GM21737 (cell line): ENCODE results near the gene TPSG1.
"Not testable (repeated sequence)": the region's sequence is repeated elsewhere in the genome, so short reads cannot be mapped to it uniquely, and the experiment has no call there.

ENCODE experiments used
- ATAC-seq: cut with Tn5 transposase; IDR thresholded peaks from one replicate; pipeline ENCODE4 v1.9.1; 2021; ENCODE audit warnings: mild to moderate bottlenecking, moderate library complexity; ENCODE audit not compliant: unreplicated experiment

The TPSG1 gene

DNA sequence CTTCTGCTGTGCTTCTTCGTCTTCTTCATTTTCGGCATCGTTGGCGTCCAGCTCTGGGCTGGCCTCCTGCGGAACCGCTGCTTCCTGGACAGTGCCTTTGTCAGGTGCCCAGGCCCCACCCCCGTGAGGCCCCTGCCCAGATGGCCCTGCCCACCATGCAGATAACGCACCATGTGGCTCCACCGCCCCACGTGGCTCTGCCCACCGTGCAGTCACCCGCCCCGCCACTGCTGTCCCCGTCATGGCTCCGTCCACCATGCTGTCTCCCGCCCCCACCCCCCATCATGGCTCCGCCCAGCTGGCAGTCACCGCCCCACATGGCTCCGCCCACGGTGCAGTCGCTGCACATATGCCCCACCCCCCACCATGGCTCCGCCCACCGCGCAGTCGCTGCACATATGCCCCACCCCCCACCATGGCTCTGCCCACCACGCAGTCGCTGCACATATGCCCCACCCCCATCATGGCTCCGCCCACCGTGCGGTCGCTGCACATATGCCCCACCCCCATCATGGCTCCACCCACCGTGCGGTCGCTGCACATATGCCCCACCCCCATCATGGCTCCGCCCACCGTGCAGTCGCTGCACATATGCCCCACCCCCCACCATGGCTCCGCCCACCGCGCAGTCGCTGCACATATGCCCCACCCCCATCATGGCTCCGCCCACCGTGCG is 26.3 kb downstream of the TPSG1 start:
- not testable (repeated sequence) for ATAC-seq

DNA sequence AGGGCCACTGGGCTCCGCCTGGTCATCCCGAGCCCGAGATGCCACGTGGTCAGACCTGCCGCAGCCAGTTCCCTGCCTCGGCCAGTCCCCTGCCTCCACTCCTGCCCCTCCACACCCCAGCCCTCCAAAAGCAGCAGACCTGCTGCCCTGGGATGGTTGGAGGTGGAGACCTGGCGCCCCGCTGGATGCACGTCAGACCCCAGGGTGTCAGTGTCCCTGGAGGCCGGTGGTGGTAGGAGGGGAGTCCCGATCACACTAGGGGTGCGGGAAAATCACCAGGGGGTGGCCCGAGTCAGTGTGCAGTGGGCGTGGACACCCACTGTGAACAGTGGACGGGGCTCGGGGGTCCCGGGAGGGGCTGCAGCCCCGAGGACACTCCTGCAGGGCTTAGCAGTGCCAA is 26.9 kb downstream of the TPSG1 start:
- no peak for ATAC-seq

DNA sequence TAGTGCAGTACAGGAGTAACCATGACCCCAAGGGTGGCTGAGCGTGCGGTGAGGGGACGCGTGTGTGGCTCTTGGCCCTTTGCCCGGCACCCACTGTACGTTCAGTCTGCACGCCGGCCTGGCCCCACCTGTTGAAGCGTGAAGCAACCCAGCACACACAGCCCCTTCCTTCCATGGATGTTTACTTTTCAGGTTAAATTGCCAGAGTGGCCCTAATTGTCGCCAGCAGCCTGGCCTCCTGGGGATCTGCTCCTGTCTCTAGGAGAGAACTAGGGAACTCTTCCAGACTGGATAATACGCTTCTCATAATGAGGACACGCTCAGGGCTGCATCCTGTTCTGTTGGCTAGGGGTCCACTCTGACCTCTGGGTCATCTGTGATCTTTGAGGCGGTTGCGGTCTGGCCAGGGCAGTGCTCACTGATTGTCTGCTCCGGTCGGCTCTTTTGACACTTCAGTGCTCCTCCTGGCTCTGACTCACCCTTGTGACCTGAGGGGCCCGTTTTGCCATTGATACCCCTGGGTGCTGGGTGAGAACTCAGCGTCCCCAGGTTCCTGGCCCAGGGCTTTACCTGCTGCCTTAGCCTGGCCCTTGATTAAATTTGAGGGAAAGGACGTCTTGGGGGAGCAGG is 27.7 kb downstream of the TPSG1 start:
- ATAC-seq = no peak

DNA sequence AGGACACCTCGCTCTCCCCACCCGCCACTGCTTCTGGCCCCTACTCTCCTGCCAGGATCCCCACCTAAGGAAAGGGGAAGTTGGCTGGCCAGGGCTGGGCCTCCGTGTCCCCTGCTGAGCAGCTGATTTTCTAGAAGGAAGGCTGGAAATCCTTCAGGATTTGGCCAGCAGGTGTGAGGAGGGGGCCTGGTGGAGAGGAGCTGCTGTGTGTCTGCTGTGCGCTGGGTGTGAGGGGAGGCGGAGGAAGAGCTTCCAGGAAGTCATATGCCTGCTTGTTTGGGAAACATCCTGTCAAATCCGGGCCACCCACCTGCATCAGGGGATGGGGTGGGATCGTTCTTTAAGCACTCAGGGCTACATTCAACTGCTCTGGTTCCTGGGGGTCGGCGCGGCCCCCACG is 28.6 kb downstream of the TPSG1 start:
- no peak for ATAC-seq

DNA sequence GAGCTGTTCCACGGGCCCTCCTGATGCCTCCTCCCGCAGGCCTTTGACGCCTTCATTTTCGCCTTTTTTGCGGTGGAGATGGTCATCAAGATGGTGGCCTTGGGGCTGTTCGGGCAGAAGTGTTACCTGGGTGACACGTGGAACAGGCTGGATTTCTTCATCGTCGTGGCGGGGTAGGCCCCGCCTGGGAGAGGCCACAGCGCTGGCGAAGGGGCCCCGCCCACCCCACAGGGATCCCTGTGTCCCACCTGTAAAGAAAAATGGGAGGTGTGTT is 29.7 kb downstream of the TPSG1 start:
- ATAC-seq = no peak

DNA sequence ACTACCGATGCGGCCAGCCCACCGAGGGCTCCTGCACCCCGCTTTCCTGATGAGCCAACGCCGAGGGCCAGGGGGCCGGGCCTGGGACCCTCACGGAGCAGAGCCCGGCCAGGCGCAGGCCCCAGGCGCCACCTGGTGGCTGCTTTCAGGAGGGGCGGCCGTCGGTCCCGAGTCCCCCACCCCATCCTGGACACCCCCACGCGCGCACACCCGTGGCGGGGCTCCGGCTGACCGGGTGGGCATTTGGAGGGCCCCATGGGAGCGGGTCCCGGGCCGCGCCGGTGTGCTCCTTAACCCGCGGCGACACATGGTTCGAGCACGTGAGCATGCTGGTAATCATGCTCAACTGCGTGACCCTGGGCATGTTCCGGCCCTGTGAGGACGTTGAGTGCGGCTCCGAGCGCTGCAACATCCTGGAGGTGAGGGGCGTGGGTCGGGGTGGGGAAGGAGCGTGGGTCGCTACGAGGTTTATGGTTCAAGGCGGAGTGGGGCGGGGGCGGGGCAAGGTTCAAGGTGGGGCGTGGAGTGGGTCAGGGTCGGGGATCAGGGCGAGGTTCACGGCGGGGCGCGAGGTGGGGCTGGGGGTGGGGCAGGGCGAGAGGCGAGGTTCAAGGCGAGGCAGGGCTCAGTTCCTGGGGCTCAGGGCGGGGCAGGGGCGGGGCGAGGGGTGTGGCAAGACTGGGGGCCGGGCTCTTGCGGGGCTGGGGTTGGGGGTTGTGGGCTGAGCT is 30.2 kb downstream of the TPSG1 start:
- no peak for ATAC-seq

DNA sequence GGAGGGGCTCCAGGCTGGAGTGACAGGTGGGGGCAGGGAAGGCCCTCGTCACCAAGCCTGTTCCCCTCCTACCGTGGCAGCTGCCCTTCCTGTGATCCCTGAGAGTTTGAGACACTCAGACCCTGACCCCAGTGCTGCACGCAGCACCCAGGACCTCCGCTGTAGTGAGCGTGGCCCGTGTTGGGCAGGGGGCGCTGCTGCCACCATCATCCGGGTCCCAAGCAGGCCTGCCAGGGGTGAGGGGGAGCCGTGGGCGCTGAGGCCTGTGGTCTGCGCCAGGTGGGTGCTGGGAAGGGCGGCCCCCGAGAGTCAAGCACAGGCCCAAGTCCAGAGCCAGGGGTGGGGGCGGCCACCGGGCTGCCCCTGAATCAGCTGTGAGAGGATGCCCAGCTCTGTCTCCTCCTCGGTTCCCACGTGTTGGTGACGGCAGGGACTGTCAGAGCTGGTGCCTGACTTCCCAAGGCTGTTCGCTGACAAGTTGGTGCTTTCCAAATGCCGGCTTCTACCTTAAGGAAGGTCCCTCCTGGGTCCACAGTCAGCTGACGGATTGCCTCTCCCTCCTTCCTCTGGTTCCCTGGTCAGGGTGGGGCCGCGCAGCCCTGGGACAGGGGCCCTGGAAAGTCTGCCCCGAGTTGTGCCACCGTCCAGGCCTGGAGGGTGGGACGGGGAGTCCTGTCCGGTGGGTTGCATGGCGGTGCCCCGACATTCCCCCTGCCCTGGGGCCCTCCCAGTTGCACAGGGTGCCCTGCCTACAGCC is 31.1 kb downstream of the TPSG1 start:
- ATAC-seq = no peak

DNA sequence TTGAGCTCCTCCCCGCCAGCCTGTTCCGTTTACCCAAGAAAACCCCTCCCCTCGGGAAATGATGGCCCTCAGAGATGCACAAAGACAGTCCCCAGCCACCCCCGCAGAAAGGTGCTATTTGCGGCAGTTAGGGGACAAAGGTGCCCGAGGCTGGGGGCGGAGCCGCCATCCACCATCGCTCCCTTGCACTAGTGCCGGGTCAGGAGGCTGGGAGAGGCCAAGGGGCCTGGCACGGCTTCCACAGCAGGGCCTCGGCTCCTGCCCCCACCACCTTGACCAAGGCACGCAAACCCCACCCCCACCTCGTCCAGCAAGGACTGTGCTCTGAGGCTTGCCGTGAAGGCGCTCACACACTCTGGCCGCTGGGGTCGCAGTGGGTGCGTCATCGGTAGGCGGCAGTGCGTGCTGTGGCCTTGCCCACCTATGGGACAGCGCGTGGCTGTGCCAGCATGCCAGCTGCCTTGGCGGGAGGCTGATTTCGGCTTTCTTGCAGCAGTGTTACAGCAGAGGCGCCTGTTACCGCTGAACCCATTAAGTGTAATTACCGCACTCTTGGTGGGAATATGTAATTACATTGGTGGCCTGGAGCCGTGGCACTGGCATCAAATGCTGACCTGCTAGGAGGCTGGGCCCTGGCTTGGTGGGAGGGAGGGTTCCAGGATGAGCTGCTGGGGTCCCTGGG is 31.8 kb downstream of the TPSG1 start:
- no peak for ATAC-seq

DNA sequence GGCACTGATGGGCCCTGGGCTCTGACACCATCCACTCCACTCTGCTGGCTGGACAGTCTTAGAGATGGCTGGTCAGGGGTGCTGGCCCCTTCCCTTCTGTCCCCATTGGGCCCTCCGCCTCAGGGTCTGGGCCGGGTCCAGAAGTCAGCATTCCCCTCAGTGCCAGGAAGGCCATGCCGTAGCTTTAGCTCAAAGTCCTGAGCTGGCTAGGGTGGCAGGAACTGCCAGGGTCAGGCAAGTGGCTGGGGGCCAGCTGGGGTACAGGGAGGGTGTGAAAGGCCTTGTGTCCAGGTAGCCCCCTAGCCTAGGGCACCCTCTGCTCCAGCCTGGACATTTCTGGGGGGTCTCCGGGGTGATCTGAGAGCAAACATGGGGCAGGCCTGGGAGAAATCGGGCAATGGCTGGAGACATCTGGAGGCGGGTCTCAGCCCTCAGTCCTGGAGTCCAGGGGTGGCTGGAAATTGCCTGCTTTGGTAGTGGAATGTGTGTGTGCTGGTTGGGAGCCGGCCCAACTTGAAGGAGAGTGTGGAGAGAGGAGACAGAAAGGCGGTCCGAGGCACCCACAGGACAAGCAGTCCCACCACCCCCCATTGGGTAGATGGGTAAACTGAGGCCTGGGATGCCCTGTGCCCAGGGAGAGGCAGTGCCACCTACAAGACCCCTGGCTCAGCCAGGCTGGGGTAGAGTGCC is 32.5 kb downstream of the TPSG1 start:
- no peak for ATAC-seq

DNA sequence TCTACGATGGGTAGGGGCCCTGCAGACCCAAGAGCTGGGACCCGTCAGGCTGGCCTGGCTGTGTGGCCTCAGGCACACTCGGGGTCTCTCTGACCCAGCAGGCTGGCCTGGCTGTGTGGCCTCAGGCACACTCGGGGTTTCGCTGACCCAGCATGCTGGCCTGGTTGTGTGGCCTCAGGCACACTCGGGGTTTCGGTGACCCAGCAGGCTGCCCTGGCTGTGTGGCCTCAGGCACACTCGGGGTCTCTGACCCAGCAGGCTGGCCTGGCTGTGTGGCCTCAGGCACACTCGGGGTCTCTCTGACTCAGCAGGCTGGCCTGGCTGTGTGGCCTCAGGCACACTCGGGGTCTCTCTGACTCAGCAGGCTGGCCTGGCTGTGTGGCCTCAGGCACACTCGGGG is 34.3 kb downstream of the TPSG1 start:
- not testable (repeated sequence) for ATAC-seq

DNA sequence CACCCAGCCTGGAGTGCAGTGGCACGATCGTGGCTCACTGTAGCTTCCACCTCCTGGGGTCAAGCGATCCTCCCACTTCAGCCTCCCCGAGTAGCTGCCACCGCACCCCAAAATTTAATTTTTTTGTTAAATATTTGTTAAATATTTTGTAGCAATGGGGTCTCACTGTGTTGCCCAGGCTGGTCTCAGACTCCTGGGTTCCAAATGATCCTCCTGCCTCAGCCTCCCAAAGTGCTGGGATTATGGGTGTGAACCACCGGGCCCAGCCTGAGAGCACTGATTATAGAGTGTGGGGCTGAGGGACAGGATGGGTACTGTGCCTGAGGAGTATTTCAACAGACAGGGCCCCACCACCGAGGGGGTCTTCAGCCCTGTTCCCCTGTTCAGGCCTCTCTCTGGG is 35.6 kb downstream of the TPSG1 start:
- no peak for ATAC-seq

DNA sequence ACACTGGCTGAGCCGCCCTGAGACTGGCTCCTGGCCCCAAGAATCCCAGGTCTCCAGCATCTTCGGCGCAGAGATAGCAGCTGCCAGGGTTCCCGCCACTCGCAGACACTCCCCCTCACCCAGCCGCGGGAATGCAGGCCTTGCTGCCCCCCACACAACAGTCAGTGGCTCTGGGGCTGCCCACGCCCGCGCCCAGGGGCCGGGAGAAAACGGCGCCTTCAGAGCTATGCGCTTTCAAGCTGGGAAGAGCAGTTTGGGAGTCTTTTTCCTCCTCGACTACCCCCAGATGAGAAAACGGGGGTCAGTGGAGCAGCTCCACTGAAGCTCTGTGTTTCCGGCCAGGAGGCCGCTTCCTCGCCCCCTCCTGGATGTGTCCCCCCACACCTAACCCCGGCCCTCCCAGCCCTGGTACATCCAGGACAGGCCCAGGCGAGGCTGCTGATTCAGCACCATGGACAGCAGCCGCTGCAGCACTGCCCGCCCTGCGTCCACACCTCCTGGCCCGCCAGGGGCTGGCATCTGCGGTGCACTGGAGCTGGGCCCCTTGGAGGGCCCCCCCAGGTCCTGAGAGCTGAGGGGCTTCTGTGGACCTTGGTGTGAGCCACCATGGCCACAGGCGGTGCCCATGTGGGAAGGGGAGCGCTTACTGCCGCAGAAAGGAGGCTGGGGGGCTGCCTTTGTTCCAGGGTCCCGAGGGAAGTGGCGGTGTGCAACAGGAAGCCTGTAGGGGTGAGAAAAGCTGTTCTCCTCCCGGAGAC is 36.5 kb downstream of the TPSG1 start:
- no peak for ATAC-seq

DNA sequence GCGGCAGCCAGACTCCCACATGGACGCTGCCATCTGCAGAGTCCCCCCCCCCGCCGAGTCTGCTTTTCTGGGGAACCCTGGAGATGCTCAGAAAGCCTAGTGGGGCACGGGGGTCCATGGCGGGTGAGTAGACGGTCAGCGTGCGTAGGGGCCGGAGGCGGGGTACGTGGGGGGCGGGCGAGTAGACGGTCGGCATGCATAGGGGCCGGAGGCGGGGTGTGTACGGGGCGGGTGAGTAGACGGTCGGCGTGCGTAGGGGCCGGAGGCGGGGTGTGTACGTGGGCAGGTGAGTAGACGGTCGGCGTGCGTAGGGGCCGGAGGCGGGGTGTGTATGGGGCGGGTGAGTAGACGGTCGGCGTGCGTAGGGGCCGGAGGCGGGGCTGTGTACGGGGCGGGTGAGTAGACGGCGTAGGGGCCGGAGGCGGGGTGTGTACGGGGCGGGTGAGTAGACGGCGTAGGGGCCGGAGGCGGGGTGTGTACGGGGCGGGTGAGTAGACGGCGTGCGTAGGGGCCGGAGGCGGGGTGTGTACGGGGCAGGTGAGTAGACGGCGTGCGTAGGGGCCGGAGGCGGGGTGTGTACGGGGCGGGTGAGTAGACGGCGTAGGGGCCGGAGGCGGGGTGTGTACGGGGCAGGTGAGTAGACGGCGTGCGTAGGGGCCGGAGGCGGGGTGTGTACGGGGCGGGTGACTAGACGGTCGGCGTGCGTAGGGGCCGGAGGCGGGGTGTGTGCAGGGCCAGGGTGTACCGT is 39.4 kb downstream of the TPSG1 start:
- not testable (repeated sequence) for ATAC-seq

DNA sequence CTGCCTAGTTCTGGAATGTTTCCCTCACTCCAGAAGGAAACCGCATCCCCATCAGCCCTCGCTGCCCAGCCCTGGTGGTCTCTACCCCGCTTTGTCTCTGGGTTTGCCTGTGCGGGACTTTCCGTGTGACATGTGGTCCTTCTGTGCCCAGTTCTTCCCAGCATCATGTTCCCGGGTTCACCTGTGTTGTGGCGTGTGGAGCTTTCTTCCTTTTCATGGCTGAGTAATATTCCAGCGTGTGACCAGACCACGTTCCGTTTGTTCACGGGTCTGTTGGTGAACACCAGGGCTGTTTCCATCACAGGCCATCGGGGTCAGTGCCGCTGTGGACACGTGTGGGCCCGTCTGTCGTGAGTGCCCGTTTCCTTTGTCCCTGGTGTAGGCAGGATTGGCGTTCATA is 40.1 kb downstream of the TPSG1 start:
- ATAC-seq = no peak

DNA sequence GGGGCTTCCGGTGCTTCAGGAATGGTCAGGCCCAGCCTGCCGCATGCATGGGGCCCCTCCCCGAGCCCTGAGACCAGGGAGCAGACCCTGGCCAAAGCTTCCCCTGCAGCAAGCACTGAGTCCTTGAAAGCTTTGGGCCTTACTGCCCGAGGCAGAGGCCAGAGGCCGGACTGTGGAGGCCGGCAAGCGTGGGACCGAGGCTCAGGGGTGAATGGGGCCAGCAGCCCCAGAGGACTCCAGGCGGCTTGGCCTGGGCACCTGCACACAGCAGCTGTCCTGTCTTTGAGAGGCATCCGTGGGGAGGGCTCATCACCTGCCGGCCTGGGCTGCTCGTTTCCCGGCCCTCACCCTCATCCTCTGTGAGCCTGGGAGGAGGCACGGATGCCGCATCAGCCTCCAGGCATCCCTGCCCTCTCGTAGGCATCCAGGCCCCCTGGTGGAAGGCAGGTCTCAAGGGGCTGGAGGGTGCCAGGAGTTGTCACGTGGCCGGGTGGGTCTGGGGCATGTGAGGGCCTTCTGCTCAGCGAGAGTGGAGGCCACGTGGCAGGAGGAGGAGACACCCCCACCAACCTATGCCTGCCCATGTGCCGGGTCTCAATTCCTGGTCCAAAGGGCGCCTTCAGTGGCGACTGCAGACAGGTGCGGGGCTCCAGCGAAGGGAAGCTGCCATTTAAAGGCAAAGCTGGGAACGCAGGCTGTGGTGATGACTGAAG is 40.8 kb downstream of the TPSG1 start:
- ATAC-seq = no peak

DNA sequence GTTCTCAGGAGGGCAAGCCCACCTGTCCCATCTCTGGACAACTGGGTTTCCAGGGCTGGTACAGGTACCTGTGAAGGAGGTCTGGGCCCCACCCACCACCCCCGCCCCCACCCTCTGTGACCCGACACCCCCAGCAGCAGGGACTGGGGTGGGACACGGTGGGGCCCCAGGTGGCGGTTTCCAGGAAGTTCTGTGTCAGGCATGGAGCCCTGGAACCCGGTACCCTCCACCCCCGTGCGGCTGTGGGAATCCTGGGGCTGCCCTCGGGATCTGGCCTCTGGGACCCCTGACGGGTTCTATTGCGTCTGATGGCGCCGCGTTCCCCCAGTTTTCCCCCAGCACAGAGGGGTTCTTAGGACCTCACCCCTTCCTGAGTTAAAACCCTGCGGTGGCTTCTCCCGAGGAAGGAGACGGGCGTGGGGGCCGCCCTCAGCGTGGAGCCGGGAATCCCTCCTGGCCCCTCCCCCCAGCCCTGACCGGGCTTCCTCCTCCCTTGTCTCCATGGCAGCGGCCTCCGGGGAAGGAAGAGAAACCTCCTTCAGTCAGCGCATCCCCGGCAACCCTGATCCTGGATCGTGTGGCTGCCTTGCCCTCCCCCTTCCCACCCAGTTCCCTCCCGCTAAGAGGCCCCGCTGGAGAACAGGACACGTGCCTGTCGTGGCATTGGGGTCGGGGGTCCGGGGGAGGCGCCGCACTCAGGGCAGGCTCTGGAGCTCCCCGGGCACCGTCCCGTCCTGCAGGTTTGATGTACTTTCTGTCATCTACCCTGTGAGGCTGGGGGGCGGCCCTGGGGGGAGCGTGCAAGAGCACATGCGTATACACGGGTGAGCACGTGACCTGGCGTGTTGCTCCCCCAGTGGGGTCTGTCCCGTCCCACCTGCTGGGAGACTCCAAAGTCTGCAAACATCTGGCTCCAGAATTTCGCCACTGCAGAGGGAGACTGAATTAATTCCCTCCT is 41.8 kb downstream of the TPSG1 start:
- no peak for ATAC-seq

DNA sequence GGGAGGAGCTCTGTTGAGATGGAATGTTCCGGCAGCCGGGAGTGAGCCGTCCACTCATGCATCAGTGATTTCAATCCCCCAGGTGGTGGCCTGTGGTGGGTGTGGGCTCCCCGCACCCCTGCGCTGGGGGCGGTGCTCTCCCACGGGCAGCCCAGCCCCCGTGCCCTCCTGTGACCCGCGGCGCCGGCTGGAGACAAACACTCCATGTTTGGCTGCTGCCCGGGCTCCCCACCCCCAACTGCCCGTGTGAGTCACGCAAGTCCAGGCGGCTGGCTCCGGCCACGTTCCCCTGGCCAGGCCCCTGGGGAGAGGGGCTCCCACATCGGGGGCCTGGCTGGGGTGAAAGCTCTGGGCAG is 42.8 kb downstream of the TPSG1 start:
- ATAC-seq = no peak
